Measurements from ENCODE around the gene PTEN.
"Not testable (repeated sequence)": the region's sequence is repeated elsewhere in the genome, so short reads cannot be mapped to it uniquely, and the experiment has no call there.

Gene PTEN

DNA sequence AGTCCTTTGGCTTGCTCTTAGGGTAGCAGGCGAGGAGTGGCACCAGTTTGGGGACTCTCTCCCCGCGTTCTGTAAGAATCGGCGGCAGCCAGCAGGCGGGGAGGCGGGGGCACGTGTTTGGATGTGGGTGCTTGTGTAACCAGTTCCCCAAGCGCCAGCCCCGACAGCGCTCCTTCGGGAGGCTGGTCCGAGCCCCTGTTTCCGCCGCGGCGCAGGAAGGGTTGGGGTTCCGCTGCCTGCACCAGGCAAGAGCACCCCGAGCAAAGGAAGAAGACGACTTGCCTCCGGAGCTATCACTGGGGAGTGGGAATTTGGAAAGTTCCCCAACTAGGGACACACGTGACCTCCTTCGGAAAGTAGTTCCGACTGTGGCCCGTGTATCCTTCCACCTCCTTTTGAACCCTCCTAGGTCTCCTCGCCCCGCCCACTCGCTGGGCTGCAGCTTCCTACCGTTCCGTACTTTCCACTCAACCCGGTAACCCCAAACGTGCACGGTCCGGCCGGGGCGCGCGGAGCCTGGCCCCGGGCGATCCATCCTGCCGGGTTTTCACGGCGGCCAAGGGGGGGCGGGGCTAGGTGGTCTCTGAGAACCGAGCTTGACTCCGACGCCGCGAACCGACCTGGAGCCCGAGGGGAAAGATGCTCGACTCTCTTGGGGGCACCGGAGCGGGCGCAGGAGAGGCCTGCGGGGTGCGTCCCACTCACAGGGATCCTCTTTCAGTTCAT, 1.3 kb upstream of the PTEN start:
- H3K9ac ChIP-seq (ENCODE audit: low read length in 2 of 2), result peak overlapping the region; percentile 73 to 83
- no peaks in the 10 kb centered on the region for H3K9me3 ChIP-seq (ENCODE audit: control insufficient read depth in 2 of 2, low read length in 2 of 2)
- H3K27me3 ChIP-seq (ENCODE audit: control insufficient read depth in 1 of 2, insufficient read depth in 2 of 2, low read length in 2 of 2), result no peaks in the 10 kb centered on the region
- peak overlapping the region; percentile 93 to 97 for H3K4me3 ChIP-seq (ENCODE audit: low read length in 2 of 2)
- no peaks in the 10 kb centered on the region for H3K36me3 ChIP-seq (ENCODE audit: control insufficient read depth in 2 of 2, insufficient read depth in 2 of 2, low read length in 2 of 2)
- H3K4me1 ChIP-seq (ENCODE audit: control insufficient read depth, insufficient read depth, low read length), result peaks cover 10% of the 10 kb centered on the region
- peak overlapping the region; percentile 84 for H3K27ac ChIP-seq (ENCODE audit: low read length)

DNA sequence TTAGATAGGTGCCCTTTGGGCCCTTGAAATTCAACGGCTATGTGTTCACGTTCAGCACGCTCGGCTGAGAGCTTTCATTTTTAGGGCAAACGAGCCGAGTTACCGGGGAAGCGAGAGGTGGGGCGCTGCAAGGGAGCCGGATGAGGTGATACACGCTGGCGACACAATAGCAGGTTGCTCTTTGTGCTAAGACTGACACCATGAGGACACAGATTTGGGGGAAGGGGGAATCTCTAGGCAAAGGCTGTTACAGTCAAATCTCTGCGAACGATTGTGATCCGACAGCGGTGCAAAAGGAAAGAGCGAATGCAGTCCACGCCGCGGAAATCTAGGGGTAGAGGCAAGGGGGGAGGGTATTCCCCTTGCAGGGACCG, 759 bp upstream of the PTEN start:
- Histone ChIP-seq H3K4me1 (ENCODE audit: control insufficient read depth, insufficient read depth, low read length) (peaks cover 10% of the 10 kb centered on the region), H3K36me3 (ENCODE audit: control insufficient read depth in 2 of 2, insufficient read depth in 2 of 2, low read length in 2 of 2) (no peaks in the 10 kb centered on the region), H3K9ac (ENCODE audit: low read length in 2 of 2) (peak overlapping the region; percentile 73 to 83), H3K9me3 (ENCODE audit: control insufficient read depth in 2 of 2, low read length in 2 of 2) (no peaks in the 10 kb centered on the region), H3K27ac (ENCODE audit: low read length) (peak overlapping the region; percentile 84), H3K4me3 (ENCODE audit: low read length in 2 of 2) (peak overlapping the region; percentile 93 to 97), H3K27me3 (ENCODE audit: control insufficient read depth in 1 of 2, insufficient read depth in 2 of 2, low read length in 2 of 2) (no peaks in the 10 kb centered on the region)

DNA sequence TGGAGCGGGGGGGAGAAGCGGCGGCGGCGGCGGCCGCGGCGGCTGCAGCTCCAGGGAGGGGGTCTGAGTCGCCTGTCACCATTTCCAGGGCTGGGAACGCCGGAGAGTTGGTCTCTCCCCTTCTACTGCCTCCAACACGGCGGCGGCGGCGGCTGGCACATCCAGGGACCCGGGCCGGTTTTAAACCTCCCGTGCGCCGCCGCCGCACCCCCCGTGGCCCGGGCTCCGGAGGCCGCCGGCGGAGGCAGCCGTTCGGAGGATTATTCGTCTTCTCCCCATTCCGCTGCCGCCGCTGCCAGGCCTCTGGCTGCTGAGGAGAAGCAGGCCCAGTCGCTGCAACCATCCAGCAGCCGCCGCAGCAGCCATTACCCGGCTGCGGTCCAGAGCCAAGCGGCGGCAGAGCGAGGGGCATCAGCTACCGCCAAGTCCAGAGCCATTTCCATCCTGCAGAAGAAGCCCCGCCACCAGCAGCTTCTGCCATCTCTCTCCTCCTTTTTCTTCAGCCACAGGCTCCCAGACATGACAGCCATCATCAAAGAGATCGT, 598 bp downstream of the PTEN start:
- Histone ChIP-seq H3K27ac (ENCODE audit: low read length) (peak overlapping the region; percentile 84), H3K4me3 (ENCODE audit: low read length in 2 of 2) (peak overlapping the region; percentile 85 to 97), H3K9ac (ENCODE audit: low read length in 2 of 2) (peak overlapping the region; percentile 73 to 82)
- H3K9me3 ChIP-seq (ENCODE audit: control insufficient read depth in 2 of 2, low read length in 2 of 2); H3K4me1 ChIP-seq (ENCODE audit: control insufficient read depth, insufficient read depth, low read length); H3K27me3 ChIP-seq (ENCODE audit: control insufficient read depth in 1 of 2, insufficient read depth in 2 of 2, low read length in 2 of 2); H3K36me3 ChIP-seq (ENCODE audit: control insufficient read depth in 2 of 2, insufficient read depth in 2 of 2, low read length in 2 of 2): not testable (repeated sequence)

DNA sequence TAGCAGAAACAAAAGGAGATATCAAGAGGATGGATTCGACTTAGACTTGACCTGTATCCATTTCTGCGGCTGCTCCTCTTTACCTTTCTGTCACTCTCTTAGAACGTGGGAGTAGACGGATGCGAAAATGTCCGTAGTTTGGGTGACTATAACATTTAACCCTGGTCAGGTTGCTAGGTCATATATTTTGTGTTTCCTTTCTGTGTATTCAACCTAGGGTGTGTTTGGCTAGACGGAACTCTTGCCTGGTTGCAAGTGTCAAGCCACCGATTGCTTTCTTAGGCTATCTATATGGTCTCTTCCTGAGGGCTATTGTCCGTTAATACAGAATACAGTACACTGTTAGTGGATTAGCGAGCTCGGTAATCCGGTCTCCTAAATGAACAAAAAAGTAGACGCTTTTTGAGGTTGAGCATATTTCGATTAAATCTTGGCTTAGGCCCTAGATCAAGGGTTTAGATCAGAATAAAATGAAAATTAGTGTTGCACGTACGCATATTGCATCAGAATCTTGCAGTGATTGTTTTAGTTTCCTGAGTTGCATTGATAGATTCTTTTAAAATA, 1.2 kb downstream of the PTEN start:
- H3K27me3 ChIP-seq (ENCODE audit: control insufficient read depth in 1 of 2, insufficient read depth in 2 of 2, low read length in 2 of 2), result no peaks in the 10 kb centered on the region
- H3K4me3 ChIP-seq (ENCODE audit: low read length in 2 of 2), result peak overlapping the region; percentile 85 to 97
- peak overlapping the region; percentile 62 to 82 for H3K9ac ChIP-seq (ENCODE audit: low read length in 2 of 2)
- H3K9me3 ChIP-seq (ENCODE audit: control insufficient read depth in 2 of 2, low read length in 2 of 2), result no peaks in the 10 kb centered on the region
- H3K27ac ChIP-seq (ENCODE audit: low read length), result peak overlapping the region; percentile 84
- H3K4me1 ChIP-seq (ENCODE audit: control insufficient read depth, insufficient read depth, low read length), result peaks cover 10% of the 10 kb centered on the region
- no peaks in the 10 kb centered on the region for H3K36me3 ChIP-seq (ENCODE audit: control insufficient read depth in 2 of 2, insufficient read depth in 2 of 2, low read length in 2 of 2)

DNA sequence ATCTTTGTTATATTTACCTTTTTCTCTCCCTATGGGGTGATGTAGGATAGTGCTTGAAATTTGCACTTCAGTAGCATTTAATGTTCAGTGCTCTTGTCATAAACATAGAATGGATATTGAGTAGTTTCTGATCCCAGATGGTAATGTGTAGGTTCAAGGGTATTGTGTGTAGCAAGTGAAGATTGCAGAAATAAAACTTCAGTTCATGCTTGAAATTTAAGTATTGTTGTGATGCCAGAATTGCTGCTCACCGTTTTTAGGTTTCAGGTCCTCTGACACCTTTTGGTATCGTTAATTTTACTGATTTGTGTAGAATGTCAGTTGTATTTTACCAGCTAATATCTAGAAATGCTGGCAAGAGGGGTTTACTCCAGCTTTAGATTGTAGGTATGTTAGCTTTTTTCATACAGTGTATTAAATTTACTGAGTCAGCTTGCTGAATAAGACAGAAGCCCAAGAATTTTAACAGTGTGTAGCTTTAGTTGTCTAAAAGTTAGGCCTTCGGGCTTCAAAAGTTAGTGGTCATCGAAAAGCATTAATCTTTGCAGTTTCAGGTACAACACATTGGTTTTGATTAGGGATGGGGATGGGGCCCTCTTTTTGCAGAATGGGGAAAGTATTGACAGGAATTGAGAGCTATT, 1.9 kb downstream of the PTEN start:
- H3K4me1 ChIP-seq (ENCODE audit: control insufficient read depth, insufficient read depth, low read length), result peaks cover 7% of the 10 kb centered on the region
- H3K27ac ChIP-seq (ENCODE audit: low read length), result peak overlapping the region; percentile 84
- no peaks in the 10 kb centered on the region for H3K36me3 ChIP-seq (ENCODE audit: control insufficient read depth in 2 of 2, insufficient read depth in 2 of 2, low read length in 2 of 2)
- no peaks in the 10 kb centered on the region for H3K27me3 ChIP-seq (ENCODE audit: control insufficient read depth in 1 of 2, insufficient read depth in 2 of 2, low read length in 2 of 2)
- no peaks in the 10 kb centered on the region for H3K9me3 ChIP-seq (ENCODE audit: control insufficient read depth in 2 of 2, low read length in 2 of 2)
- H3K4me3 ChIP-seq (ENCODE audit: low read length in 2 of 2), result peak overlapping the region; percentile 85 to 97
- peak overlapping the region; percentile 62 to 82 for H3K9ac ChIP-seq (ENCODE audit: low read length in 2 of 2)

DNA sequence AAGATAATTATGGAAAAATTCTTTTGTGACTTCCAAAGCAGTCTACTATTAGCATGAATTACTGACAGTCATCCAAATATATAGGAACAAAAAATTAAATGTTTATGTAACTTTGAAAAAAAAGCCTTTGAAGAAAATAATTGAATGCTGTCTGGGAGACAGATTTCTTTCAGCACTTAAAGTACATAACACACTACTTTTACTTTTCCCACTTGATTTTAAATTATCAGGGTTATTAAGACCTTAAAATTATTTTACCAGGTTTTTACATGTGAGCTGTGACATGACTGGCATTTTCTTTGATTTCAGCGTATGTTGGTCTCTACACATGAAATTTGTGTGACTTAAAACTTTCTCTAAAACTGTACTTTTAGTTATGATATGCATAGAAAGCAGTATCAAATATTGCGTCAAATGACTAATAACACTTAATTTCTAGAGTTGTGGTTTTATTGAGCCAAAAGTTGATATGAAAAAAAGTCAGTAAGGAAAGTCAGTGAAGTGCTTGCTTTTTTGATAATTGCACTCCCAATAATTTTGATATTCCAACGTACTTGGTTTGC, 3.1 kb downstream of the PTEN start:
- no peaks in the 10 kb centered on the region for H3K27me3 ChIP-seq (ENCODE audit: control insufficient read depth in 1 of 2, insufficient read depth in 2 of 2, low read length in 2 of 2)
- no peaks in the 10 kb centered on the region for H3K9me3 ChIP-seq (ENCODE audit: control insufficient read depth in 2 of 2, low read length in 2 of 2)
- peak overlapping the region; percentile 85 to 97 for H3K4me3 ChIP-seq (ENCODE audit: low read length in 2 of 2)
- H3K4me1 ChIP-seq (ENCODE audit: control insufficient read depth, insufficient read depth, low read length), result peaks cover 4% of the 10 kb centered on the region
- H3K36me3 ChIP-seq (ENCODE audit: control insufficient read depth in 2 of 2, insufficient read depth in 2 of 2, low read length in 2 of 2), result no peaks in the 10 kb centered on the region
- H3K9ac ChIP-seq (ENCODE audit: low read length in 2 of 2), result peak overlapping the region; percentile 62 to 64
- H3K27ac ChIP-seq (ENCODE audit: low read length), result no peak overlapping the region

DNA sequence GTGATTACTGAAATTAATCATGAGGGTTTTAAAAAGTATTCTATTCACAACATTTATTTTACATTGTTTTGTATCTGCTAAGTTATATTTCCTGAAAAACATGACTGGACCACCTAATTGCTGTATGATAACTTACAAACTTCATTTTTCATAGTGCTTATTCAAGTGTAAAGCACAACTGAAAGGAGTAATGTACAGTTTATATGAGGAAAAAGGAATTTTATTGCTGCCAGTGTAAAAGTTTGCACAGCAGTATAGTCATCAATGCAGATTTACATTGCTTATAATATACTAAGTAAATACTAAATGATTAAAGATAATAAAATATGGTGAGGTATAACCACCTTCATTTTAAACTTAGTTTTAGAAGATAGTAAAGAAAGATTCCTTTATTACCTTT, 4.0 kb downstream of the PTEN start:
- H3K4me1 ChIP-seq (ENCODE audit: control insufficient read depth, insufficient read depth, low read length), result no peaks in the 10 kb centered on the region
- H3K9ac ChIP-seq (ENCODE audit: low read length in 2 of 2), result peak overlapping the region in 1 of 2 donors; percentile 62
- H3K36me3 ChIP-seq (ENCODE audit: control insufficient read depth in 2 of 2, insufficient read depth in 2 of 2, low read length in 2 of 2), result no peaks in the 10 kb centered on the region
- H3K9me3 ChIP-seq (ENCODE audit: control insufficient read depth in 2 of 2, low read length in 2 of 2), result no peaks in the 10 kb centered on the region
- H3K27me3 ChIP-seq (ENCODE audit: control insufficient read depth in 1 of 2, insufficient read depth in 2 of 2, low read length in 2 of 2), result no peaks in the 10 kb centered on the region
- peak overlapping the region; percentile 36 to 97 for H3K4me3 ChIP-seq (ENCODE audit: low read length in 2 of 2)
- H3K27ac ChIP-seq (ENCODE audit: low read length), result no peak overlapping the region

DNA sequence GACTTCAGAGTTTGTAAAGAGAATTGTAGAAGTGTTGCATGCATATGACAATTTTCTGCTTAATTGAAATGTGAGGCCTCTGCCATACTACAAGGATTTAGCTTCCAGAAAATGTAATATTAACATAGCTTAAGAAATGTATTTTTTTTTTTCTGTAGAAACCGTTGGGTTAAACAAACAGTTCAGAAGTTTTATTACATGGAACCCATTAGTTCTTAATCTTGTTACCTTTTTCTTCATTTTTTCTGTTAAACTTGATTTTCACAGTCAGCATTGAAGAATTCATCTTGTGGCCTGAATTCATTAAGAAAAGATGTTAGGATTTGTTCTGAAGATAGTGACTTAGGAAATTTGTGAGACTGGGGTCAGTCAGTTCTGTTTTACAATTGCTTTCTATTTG, 4.9 kb downstream of the PTEN start:
- Histone ChIP-seq H3K9me3 (ENCODE audit: control insufficient read depth in 2 of 2, low read length in 2 of 2) (no peaks in the 10 kb centered on the region), H3K27ac (ENCODE audit: low read length) (no peak overlapping the region), H3K4me1 (ENCODE audit: control insufficient read depth, insufficient read depth, low read length) (peaks cover 4% of the 10 kb centered on the region), H3K36me3 (ENCODE audit: control insufficient read depth in 2 of 2, insufficient read depth in 2 of 2, low read length in 2 of 2) (no peaks in the 10 kb centered on the region), H3K27me3 (ENCODE audit: control insufficient read depth in 1 of 2, insufficient read depth in 2 of 2, low read length in 2 of 2) (no peaks in the 10 kb centered on the region), H3K4me3 (ENCODE audit: low read length in 2 of 2) (peak overlapping the region; percentile 38 to 97), H3K9ac (ENCODE audit: low read length in 2 of 2) (peak overlapping the region in 1 of 2 donors; percentile 24)

DNA sequence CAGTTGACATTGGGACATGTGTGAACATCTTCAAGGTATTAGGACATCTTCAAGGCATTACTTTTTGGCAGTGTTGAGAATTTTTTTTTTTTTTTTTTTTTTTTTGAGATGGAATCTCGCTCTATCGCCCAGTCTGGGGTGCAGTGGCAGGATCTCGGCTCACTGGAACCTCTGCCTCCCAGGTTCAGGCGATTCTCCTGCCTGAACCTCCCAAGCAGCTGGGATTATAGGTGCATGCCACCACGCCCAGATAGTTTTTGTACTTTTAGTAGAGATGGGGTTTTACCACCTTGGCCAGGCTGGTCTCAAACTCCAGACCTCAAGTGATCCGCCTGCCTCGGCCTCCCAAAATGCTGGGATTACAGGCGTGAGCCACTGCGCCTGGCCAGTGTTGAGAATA, 5.7 kb downstream of the PTEN start:
- H3K27ac ChIP-seq (ENCODE audit: low read length), result not testable (repeated sequence)

DNA sequence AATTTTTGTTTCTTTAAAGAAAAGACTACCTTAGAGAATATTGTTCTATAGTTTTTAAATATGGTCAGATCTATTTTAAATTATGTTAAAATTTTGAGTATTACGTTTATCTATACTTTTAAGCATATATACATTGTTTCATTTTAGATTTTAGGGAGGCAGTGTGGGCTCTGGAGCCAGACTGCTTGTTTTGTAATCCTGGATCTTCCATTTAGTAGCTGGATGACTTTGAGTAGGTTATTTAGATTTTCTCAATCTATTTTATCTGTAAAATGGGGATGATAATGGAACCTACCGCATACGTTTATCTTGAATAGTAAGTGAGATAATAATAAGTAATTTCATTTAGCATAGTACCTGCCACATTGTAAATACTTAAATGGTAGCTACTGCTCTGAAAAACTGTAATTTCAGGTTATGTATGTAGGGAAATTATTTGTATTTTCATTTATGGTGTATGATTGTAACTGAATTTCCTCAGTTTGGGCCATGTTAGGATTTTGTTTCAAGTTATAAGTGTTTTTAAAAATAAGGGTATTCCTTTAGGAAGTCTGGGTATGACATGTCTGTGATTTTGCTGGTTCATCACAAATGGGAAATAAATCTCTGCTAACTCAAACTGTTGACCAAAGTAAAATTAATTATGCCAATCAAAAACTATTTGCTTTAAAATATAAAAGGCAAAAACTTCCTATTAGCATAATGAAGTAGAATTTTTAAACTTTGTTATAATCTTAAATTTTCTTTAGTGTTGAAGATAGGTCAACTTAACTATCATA, 6.5 kb downstream of the PTEN start:
- Histone ChIP-seq H3K4me1 (ENCODE audit: control insufficient read depth, insufficient read depth, low read length) (peaks cover 5% of the 10 kb centered on the region), H3K36me3 (ENCODE audit: control insufficient read depth in 2 of 2, insufficient read depth in 2 of 2, low read length in 2 of 2) (no peaks in the 10 kb centered on the region), H3K27me3 (ENCODE audit: control insufficient read depth in 1 of 2, insufficient read depth in 2 of 2, low read length in 2 of 2) (no peaks in the 10 kb centered on the region), H3K4me3 (ENCODE audit: low read length in 2 of 2) (no peak overlapping the region), H3K9me3 (ENCODE audit: control insufficient read depth in 2 of 2, low read length in 2 of 2) (no peaks in the 10 kb centered on the region), H3K27ac (ENCODE audit: low read length) (no peak overlapping the region), H3K9ac (ENCODE audit: low read length in 2 of 2) (no peak overlapping the region)

More for the DNA sequence above, 5.7 kb downstream of the PTEN start:
- H3K9me3 ChIP-seq (ENCODE audit: control insufficient read depth in 2 of 2, low read length in 2 of 2); H3K9ac ChIP-seq (ENCODE audit: low read length in 2 of 2); H3K27me3 ChIP-seq (ENCODE audit: control insufficient read depth in 1 of 2, insufficient read depth in 2 of 2, low read length in 2 of 2); H3K4me1 ChIP-seq (ENCODE audit: control insufficient read depth, insufficient read depth, low read length); H3K36me3 ChIP-seq (ENCODE audit: control insufficient read depth in 2 of 2, insufficient read depth in 2 of 2, low read length in 2 of 2): not testable (repeated sequence)
- peak overlapping the region in 1 of 2 donors; percentile 17 for H3K4me3 ChIP-seq (ENCODE audit: low read length in 2 of 2)

All from stomach smooth muscle (tissue), 2 donors.